ENCODE measurements around the gene LSP1.
"Not testable (repeated sequence)": the region's sequence is repeated elsewhere in the genome, so short reads cannot be mapped to it uniquely, and the experiment has no call there.

LSP1 gene

GRCh38 chr11:1870721-1871466, 18.0 kb downstream of the LSP1 start:
- DNase-seq (ENCODE audit: extremely low read depth, low read depth): no peak
- no peak for TF ChIP-seq CTCF (IDR thresholded peaks at IDR 0.05; ENCODE audit: low read depth, low read length)

- DNase-seq (ENCODE audit: extremely low read depth, low read depth): no peak
- no peak for TF ChIP-seq CTCF (IDR thresholded peaks at IDR 0.05; ENCODE audit: low read depth, low read length)
Observed at GRCh38 chr11:1871531-1871930, 18.6 kb downstream of the LSP1 start.

GRCh38 chr11:1872267-1872985, 19.5 kb downstream of the LSP1 start:
- DNase-seq (ENCODE audit: extremely low read depth, low read depth): no peak
- no peak for TF ChIP-seq CTCF (IDR thresholded peaks at IDR 0.05; ENCODE audit: low read depth, low read length)

GRCh38 chr11:1873048-1873812, 20.3 kb downstream of the LSP1 start:
- no peak for TF ChIP-seq CTCF (IDR thresholded peaks at IDR 0.05; ENCODE audit: low read depth, low read length)
- DNase-seq (ENCODE audit: extremely low read depth, low read depth): no peak

- DNase-seq (ENCODE audit: extremely low read depth, low read depth): not testable (repeated sequence)
Observed at GRCh38 chr11:1873813-1874150, 20.9 kb downstream of the LSP1 start.

- DNase-seq (ENCODE audit: extremely low read depth, low read depth): not testable (repeated sequence)
Observed at GRCh38 chr11:1874441-1875092, 21.7 kb downstream of the LSP1 start.

GRCh38 chr11:1875093-1875850, 22.4 kb downstream of the LSP1 start:
- no peak for DNase-seq (ENCODE audit: extremely low read depth, low read depth)

GRCh38 chr11:1875851-1876301, 23.0 kb downstream of the LSP1 start:
- not testable (repeated sequence) for DNase-seq (ENCODE audit: extremely low read depth, low read depth)

More at GRCh38 chr11:1875093-1875850, 22.4 kb downstream of the LSP1 start:
- no peak for TF ChIP-seq CTCF (IDR thresholded peaks at IDR 0.05; ENCODE audit: low read depth, low read length)

All from AG09319 (cell line).